GM11168 (cell line): ENCODE measurements around the gene SCARB1.

Experiments
- in situ Hi-C: fragments of 300-500 bp; cut with MboI; formaldehyde crosslinking; loops from one replicate; pipeline ENCODE4 v1.12.0; 2022; ENCODE audit warnings: low sequenced_read_pairs; ENCODE audit not compliant: unreplicated experiment

Gene SCARB1

DNA sequence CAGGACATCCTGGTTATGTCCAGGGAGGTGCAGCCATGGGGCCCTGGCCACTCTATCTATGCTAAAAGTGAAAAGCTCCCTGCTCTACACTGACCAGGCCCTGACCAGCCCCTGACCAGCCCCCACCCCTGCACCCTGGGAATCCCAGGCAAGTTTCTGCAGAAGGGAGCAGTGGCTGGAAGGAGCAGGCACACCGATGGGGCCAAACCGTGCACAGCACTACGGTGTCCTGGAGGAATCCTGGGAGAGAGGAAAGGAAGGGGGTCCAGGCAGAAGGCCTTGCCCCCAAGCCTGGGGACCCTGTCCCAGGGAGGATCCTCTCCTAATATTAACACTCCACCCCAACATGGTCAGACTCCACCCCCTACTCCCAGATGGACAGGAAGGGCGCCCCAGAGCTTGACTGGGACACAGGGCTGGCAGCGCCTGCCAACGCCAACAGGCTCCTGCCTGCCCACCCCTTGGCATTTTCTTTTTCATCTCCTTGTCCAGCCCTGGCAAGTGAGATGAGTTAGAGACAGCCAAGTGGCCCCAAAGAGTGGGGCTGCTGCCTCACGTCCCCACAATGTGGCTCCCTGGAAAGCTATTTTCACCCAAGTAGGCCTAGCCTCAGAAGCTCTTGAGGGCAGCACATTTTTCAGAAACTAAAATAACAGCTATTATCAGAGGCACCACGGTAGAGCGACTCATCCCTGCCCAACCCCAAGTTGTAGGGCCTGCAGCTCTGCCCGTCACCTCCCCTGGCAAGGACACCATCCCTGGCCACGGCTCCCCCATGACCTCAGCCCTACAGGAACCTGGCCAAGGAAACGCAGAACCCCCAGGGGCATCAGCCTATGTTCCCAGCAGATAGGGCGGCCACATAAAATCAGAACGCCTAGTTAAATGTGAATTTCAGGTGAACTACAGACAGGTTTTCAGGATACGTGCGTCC lies 82.6 kb downstream of the SCARB1 start:
- in situ Hi-C loops, result no loop called here

DNA sequence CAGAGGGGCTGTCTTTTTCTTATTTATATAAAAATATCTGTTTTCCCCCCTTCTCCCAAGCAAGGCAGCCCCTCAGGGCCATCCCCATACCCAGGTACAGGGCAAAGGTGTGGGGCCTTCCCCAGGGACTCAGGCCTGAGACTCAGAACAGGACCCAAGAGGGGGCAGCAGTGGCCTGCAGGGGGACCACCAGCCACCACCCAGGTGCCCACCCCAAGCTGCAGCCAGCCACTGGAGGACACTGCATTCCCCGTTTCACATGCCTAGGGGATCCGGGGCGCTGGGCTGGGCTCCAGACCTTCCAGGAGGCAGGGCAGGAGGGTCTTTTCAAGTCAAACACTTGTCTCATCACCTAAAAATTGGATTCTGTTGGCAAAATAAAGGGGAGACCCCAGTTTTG lies 83.3 kb downstream of the SCARB1 start:
- in situ Hi-C loops, result no loop called here

DNA sequence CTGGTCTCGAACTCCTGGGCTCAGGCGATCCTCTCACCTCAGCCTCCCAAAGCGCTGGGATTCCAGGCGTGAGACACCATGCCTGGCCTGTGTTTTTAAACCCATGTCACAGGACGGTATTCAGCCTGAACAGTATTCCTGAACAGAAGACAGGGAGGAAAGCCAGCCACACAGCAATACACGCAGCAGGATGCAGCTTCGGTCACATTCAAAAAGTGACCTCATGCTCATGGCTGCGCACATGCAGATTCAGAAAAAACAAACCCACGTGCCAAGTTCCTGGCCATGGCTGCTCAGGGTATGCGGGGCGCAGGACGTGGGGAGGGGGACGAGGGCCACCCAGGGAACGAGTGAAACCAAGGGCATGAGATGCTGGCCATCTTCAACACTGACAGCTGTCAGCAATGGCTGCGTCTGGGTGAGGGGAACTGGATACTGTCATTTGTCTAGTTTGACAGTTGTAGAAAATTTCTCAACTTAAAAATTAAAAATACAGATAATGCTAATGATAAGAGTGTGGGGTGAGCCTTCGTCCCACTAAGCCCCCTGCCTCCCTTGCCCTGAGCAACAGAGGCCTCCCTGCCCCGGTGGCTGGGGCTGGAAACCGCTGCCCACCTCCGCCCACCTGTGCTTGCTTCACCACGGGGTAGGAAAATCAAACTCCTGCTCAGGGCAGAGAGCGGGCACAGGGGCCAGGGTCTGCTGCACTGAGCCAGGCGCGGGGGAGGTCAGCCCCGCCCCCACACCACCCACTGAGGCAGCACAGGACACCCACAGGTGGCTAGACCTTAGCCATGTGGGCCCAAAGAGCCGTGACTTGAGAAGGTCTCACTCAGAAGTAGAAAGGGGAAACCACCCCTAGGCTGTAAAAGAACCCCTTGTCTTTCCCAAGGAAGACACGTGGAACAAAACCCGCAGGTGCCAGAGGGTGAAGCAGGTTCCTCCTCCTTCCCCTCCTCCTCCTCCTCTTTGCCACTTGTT lies 84.2 kb downstream of the SCARB1 start:
- in situ Hi-C loops, result no loop called here

DNA sequence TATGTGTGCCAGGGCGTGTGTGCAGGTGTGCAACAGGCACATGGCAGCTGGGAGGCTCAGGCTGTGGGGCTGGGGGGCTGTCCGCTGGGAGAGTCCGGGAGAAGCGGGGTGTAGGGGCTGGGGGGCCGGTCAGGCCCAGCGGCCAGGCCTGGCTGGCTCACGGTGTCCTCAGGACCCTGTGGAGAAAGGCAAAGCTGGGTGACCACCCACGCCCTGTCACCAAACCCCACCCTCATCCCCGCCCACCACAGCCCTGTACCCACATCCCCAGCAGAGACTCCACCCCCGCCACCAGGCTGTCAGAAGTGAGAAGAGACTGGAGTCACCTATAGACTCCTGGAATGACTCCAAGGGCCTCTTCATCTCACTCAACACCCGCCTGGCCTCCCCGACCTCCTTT lies 85.3 kb downstream of the SCARB1 start:
- in situ Hi-C loops, result no loop called here

DNA sequence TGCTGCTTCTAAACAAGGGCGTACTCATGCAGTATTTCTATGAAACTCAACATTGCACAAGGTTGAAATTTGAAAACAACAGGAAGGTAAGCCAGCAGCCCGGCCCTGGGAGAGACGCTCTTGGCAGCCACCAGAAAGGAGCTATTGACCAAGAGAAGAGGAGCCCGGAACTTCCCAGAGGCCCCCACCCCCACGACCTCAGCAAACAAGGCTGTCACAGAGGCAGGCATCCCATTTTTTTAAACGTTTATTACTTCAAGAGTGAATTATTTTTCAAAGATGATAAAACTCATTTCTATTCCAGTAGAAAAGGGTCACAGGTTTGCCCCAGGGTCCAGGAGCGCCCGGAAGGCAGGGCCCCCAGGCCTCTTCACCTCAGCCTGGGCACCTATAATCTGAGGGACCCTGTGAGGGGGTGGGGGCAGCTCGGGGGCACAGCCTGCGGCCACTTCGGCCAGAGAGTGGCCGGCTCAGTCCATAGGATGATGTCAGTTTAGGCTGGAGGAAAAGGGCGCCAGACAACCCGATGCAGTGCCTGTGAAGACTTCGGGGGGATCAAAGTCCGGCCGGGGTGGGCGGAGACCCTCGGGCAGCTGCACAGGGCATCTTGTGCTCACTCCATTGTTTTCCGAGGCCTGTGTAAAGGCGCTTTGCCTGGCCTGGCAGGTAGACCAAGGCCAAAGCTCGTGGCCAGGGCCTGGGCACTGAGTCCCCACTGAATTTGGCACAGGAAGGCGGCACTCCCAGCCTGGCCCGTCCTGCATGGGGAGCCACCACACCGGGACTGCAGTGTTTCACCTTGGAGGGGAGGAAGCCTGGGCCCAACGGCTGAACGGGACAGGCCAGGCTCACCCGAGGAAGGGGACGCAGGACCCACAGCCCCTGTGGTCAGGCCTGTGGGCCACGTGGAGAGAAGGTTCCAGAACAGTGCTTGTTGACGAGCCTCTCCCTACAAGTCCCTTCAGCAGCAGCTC lies 86.0 kb downstream of the SCARB1 start:
- in situ Hi-C loops, result no loop called here

DNA sequence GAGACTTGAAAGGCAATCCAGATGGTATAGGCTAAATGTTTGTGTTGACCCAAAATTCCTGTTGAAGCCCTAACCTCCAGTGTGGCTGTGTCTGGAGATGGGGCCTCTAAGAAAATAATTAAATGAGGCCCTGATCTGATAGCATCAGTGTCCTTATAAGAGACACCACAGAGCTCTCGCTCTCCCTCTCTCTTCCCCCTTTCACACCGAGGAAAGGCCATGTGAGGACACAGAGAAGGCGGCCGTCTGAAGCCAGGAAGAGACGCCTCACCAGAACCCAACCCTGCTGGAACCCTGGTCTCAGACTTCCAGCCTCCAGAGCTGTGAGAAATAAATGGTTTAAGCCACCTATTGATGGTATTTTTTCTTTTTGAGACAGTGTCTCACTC lies 87.5 kb downstream of the SCARB1 start:
- in situ Hi-C loops, result no loop called here

DNA sequence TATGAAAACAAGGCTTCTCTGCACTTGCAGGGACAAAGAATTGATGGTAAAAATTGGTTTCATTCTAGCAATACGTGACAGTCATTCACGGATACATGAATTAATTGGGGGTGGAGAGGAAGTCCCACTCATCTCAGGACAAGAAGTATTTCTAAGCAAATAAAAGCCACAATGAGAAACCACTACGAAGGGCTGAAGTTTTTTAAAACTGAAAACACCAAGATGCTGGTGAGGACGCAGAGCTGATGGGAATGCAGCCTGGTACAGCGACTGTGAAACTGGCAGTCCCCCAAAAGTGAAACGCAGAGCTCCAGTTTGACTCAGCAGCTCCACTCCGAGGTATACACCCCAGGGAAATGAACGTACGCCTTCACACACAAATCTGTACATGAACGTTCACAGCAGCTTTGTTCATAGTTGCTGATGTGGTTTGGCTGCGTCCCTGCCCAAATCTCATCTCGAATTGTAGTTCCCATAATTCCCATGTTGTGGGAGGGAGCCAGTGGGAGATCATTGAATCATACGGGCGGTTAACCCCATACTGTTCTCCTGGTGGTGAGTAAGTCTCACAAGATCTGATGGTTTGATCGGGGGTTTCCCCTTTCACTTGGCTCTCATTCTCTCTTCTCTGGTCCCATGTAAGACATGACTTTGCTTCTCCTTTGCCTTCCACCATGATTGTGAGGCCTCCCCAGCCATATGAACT lies 89.0 kb downstream of the SCARB1 start:
- in situ Hi-C loops, result loop anchor here (25.0 kb wide), 1 partner anchor 387 kb away; no protein-coding TSS in a partner anchor

DNA sequence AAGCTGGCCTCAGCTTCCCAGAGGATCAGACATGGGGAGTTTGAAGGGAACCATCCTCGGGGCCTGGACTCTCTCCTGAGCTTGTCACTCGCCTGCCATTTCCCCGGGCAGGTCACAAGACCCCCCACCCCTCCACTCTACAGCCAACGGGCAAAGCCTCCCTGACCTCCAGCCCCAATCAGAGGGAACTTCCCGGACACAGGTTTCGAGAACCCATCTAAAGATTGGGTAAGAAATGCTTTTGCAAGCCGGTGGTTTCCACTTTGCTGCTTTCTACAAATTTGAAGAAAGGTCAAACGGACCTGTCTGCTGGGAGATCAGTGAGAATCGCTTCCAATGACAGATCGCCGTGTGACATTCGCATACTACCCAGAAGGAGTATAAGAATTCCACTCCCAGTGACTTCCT lies 89.6 kb downstream of the SCARB1 start:
- in situ Hi-C loops, result loop anchor here (25.0 kb wide), 1 partner anchor 387 kb away; no protein-coding TSS in a partner anchor

DNA sequence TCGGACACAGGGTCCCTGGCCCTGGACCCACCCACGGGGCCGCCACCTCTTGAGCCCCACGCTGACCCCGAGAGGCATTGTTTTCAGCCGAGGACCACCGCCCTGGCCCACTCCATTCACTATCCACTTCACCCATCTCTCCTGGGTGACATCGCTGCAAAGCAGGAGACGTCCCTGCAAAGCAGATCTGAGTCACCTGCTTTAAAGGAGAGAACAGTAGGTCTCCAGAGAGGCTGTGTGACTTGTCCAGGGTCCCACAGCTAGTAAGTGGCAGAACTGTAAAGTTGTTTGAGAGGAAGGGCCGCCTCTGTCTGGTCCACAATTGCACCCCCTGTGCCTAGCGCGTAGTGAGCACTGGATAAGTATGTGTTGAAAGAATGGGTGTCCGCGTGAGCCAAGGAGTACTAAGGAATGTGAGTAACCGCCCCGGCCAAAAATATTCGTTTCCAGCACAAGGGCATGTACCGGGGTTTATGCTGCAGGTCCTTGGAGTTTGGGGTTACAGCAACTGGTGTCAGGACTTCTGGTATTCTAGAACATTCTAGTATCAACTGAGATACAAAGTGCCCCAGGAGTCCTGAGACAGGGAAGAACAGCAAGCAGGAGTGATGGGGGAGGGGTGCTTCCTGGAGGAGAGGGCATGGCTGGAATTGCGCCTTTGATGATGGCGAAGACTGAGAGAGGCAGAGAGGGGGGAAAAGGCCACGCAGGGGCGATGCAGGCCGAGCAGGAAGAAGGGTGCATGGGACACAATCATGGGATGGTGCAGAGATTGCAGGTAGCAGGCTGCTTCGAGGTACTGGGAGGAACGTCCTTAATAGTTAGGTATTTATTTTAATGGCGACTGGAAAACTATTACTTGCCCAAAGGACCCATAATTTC lies 91.1 kb downstream of the SCARB1 start:
- in situ Hi-C loops, result loop anchor here (25.0 kb wide), 1 partner anchor 385 kb away; no protein-coding TSS in a partner anchor

DNA sequence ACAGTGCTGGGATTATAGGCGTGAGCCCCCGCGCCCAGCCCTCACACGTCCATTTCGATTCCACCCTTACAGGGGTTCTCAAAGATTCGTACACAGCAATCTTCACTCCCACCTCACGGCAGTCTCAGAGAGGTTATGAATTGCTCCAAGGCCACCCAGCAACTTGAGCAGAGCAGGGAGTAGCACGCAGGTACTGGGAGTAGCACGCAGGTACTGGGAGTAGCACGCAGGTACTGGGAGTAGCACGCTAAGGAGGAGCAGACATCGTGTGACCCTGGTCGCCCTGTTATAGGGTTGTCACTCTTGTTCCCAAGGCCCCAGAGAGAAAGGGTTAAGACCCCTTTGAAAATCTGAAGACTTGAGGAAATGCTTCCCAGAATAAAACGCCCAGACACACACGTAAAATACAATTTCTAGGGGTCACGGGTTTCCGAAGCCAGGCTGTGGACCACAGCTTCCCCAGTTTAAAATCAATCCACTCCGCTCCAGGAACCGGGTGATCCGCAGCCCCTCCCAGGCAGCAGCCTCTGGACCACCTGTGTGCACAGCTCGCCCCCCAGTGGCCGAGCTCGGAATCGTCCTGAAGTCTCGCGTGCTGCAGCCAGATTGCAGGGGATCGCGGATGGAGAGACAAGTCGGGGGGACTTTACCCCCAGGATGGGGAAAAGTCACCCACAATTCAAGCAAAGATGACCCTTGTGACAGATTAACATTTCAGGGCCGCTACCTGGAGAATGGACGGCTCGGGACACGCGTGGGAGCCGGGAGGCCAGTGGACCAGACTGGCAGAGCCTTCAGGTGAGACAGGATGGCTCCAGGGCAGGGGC lies 92.0 kb downstream of the SCARB1 start:
- in situ Hi-C loops, result loop anchor here (25.0 kb wide), 1 partner anchor 384 kb away; no protein-coding TSS in a partner anchor

DNA sequence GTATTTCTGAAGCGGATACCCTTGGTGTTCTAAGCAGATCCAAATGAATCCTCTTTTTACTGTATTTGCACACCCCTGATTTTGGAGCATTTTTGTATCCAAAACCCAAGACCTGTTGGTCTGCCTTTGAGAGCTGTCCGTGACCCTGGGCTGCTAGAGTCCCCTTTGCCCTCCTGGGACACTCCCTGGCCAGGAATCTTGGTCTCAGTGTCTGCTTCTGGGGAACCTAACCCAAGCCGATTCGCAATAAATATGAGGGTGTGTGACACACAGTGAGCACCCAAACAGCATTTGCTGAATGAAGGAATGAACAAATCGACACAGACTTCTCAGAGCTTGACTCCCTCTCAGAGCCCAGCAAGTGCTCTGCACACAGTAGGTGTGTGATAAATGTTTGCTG lies 92.9 kb downstream of the SCARB1 start:
- in situ Hi-C loops, result loop anchor here (25.0 kb wide), 1 partner anchor 383 kb away; no protein-coding TSS in a partner anchor

DNA sequence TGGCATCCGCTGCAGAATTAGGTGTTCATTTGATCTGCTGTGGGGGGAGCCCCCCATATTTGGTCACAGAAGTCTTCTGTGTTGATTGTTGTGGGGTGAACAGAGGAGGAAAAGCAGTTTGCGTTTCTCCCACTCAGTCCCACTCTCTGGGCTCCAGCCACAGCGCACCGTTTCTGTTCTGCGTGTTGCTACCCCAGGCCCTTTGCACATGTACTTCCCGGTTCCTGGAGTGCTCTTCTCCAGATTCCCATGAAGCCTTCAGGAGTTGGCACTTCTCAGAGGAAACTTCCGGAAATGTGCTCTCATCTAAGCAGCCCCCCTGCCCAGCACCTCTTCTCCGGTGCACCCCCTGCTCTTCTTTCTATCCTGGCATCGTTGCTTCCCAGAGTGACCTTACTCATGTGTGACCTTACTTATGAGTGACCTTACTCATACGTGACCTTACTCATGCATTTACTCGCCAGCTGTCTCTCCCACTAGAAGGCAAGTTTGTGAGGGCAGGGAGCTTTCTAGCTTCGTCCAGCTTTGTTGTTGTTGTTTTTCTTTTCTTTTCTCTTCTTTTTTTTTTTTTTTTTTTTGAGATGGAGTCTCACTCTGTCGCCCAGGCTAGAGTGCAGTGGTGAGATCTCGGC lies 93.7 kb downstream of the SCARB1 start:
- in situ Hi-C loops, result loop anchor here (10.0 to 25.0 kb wide), 2 partner anchors 383 to 735 kb away; no protein-coding TSS in a partner anchor

DNA sequence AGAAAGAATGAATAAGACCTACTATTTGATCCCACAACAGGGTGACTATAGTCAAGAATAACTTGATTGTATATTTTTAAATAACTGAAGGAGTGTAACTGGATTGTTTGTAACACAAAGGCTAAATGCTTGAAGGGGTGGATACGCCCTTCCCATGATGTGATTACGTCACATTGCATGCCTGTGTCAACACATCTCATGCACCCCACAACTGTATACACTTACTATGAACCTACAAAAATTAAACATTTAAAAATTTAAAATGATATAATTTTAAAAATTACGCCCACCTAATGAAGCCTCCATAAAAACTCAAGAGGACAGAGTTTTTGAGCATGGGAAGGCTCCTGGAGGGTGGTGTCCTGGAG lies 94.5 kb downstream of the SCARB1 start:
- in situ Hi-C loops, result loop anchor here (10.0 to 25.0 kb wide), 2 partner anchors 382 to 734 kb away; no protein-coding TSS in a partner anchor

DNA sequence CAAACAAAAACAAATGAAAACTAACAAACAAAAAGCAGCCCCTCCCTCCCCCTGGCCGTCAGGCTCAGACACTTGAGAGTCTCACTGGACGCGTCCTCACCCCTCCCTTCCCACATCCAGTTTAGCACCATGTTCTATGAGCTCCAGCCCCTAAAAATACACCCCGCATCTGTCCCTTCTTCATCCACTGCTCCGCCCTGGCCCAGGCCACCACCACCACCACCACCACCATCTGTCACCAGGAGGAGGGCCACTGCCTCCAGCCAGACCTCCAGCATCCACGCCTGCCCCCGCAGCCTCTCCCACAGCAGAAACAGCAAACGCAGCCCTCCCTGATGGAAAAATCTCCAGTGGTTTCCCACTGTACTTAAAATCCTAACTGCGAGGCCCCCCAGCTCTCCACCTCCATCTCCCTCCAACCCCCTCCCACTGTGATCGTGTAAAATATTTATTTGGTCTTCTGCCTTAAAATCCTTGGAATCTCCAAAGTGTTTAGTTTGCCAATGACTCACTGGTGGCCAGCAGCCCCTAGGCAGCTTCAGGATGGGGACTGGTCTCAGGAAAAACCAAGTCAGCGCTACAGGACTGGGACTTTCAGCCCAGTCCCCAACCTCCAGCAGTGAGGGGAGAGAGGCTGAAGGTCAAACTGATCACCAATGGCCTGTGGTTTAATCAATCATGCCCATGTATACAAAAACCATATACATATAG lies 95.1 kb downstream of the SCARB1 start:
- in situ Hi-C loops, result loop anchor here (10.0 to 25.0 kb wide), 2 partner anchors 381 to 734 kb away; no protein-coding TSS in a partner anchor

DNA sequence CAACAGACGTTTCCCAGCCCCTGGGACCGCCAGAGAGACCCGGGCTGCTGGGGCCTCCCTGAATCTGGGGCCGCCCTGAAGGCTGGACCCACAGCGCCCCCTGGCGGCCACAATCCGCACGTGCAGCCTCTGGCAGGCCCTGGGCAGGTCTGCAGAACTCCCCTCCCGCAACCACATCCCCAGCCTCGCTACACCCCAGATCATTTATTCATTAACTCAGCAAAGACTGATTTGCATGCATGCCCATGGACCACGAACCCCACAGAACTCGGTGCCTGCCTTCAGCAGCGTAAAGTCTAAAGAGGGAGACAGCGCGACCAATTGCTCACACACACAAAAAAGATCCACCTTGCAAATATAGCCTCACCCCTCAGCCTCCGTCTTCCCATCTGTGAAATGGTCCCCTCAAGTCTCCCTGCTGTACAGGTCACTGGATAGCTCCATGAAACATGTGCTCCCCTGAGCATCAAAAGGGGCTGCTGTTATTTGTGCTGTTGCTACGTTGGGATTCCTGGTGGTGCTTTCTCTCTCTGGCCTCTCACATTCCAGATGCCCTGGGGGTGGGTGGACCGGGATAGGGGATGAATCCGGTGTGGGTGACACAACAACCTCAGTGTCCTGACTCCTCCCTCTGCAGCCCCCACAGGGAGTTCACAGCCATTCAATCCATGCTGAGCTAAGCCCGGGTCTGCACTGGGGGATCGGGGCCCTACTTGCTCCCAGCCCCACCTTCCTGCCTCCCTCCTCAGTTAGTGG lies 96.4 kb downstream of the SCARB1 start:
- in situ Hi-C loops, result loop anchor here (10.0 to 25.0 kb wide), 2 partner anchors 380 to 732 kb away; no protein-coding TSS in a partner anchor
